HCEC 1CT (cell line): Measurements from ENCODE around the gene CD99L2.
A peak's percentile ranks its signal among the peaks of the same experiment; 100 is the strongest.

ENCODE experiments used
- DNase-seq: peaks from one replicate; pipeline ENCODE4 v3.0.0-alpha.2; 2017

The CD99L2 gene

DNA sequence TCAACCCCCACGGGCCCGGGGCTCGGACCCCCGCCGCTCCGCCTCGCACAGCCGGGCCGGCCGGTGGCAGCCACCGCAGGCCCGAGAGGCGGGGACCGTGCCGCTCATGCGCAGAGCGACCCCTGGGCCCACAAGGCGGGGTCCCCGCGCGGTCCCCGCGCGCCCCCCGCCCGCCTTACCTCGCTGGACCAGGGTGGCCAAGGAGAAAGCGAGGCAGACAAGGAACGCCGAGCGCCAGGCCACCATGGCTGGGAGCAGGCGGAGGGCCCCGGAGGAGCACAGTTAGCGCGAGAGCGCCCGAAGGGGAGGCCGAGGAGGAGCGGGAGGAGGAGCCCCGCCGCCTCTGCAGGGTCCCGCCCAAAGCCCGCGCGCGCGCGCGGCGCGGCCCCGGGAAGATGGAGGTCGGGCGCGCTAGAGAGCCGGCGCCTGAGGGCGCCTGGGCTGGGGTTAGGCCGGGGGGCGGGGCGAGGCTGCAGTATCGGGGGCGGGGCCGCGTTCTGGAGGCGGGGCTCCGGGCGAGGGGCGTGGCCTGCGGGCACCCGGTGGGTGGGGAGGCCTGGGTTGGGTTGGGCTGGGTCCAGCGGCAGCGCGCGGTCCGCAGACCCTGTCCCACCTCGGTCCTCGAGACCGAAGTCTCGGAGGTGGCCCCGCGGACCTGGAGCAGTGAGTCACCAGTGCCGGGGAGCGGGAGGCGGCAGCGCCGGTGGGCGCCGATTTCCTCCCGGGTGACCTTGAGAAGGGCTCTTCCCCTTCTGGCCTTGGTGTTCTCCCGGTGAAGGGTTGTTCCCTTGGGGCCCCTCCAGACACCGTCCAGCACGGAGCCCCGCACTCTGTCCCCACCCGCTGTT, at the start of gene CD99L2:
TSS of gene CD99L2 (minus strand) at position 326 of the 848 bp plus-strand sequence. CDS start at position 246, 80 bp downstream.
- peak; percentile 79 for DNase-seq

DNA sequence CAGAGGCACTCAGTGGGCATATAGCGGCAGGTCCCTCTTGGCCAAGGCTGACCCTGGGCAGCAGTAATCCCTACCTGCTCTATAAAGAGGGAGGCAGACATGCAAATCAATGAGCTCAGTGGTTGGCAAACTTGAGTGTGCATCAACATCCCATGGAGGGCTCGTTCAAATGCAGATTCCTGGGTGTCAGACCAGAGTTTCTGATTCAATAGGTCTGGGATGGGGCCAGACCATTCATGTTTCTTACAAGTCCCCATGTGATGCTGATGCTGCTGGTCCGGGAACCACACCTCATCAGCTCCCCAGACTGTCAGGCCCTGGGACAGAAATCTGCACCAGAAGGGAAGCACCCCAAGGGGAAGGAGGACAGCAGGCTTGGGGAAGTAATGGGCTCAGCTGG, 45.8 kb upstream of the CD99L2 start:
- no peak for DNase-seq

GRCh38 chrX:150942942-150943594, 44.6 kb upstream of the CD99L2 start:
- no peak for DNase-seq

DNA sequence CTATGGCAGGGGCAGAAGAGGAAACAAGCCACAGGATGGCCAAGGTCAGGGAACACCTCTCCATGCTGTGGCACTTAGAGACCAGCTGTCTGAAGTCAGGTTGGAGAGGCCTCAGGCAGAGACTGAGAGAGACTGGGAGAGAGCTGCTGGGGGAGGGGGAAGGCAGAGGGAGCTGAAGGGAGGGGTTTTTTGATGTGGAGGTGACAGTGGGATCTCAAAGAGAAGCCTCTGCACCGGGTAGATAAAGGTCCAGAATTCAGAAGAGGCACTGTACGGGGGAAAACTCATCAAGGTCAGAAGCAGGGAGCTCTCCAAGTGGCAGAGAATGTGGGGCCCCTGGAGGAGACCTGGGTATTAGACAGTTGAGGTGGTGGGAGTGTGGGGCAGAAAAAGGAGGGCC, 43.1 kb upstream of the CD99L2 start:
- no peak for DNase-seq

- no peak for DNase-seq
Observed at GRCh38 chrX:150940844-150941495, 42.5 kb upstream of the CD99L2 start.

- no peak for DNase-seq
Observed at GRCh38 chrX:150936556-150936955, 38.1 kb upstream of the CD99L2 start.

DNA sequence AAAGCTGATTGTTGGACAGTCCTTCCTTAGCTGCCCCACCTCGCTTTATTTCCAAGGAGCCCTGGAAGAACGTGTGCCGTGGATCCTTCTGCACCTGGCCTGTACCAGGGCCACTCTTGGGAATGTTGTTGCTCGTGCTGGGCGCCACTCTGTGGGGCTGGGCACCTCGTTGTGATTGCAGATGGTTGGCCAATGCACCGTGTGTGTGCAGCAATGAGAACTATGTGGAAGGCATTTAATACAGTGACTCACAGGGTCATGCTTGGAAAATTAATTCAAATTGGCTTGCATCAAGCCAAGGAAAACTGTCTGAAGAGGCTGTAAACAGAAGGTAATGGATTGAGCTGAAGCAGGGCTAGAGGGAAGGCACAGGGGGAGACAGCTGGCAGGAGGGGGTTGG, 37.0 kb upstream of the CD99L2 start:
- peak; percentile 24 for DNase-seq

DNA sequence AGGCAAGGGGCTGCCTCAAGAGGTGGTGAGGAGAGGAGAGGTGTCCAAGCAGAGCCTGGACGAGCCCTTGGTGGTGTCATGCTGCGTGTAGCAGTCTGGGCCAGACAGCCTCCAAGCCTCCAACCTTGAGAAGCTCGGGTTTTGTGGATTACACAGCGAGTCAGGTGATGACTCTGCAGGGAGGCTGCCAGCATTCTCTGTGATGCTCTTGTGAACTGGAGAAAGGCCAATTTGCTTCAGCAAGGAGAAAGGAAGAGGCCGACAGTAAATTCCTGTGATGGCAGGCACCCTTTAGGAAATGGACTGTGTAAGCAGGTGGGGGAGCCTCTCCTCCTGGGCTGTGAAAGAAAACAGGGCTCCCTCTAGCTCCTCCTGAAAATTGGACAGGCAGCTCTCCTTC, 36.0 kb upstream of the CD99L2 start:
- peak; percentile 11 for DNase-seq

- DNase-seq, result no peak
Observed at GRCh38 chrX:150933945-150934350, 35.5 kb upstream of the CD99L2 start.

DNA sequence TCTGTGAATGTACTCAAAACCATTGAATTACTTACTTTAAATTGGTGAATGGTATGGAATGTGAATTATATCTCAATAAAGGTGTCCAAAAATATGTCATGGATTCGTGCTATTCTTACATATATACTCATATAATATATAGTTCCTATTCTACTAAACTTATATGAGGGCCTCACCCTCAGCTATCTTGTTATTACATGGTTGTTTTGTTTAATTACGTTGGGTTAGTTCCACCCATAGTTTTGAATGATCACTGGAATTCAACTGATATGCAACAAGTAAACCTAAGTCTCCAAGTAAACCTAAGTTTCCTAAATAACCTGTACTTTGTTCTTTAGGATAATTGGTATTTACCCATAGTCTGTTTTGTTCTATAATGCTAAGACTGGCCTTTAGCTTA, 30.6 kb upstream of the CD99L2 start:
- no peak for DNase-seq

- DNase-seq, result no peak
Observed at GRCh38 chrX:150926791-150927190, 28.3 kb upstream of the CD99L2 start.

GRCh38 chrX:150926304-150926703, 27.8 kb upstream of the CD99L2 start:
- DNase-seq, result no peak

DNA sequence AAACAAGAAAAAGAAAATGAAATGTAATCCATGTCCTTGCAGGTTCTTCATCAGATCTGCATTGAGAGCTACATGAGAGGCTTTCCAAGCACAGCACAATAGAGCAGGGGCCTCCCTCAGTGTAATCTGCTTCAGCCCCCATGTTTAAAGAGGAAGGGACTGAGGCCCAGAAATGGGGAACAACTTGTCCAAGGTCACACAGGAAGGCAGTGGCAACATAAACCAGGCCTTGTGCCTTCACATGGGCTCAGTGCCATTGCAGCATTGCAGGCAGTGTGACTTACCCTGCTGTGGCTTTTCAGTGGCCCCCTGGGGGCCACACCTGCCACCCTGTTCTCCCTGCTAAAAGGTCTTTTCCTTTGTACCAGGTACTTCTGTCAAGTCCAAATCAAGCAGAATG, 20.9 kb upstream of the CD99L2 start:
- DNase-seq, result no peak

DNA sequence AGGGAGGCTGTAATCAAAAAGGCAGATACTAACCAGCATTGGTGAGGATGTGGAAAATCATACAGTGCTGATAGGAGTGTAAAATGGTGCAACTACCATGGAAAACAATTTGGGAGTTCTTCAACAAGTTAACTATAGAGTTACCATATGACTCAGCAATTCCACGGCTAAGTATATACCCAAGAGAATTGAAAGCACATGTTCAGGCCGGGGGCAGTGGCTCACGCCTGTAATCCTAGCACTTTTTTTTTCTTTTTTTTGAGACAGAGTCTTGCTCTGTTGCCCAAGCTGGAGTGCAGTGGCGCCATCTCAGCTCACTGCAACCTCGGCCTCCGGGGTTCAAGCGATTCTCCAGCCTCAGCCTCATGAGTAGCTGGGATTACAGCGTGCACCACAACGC, 15.0 kb upstream of the CD99L2 start:
- no peak for DNase-seq

GRCh38 chrX:150907474-150907873, 9.0 kb upstream of the CD99L2 start:
- DNase-seq, result no peak

DNA sequence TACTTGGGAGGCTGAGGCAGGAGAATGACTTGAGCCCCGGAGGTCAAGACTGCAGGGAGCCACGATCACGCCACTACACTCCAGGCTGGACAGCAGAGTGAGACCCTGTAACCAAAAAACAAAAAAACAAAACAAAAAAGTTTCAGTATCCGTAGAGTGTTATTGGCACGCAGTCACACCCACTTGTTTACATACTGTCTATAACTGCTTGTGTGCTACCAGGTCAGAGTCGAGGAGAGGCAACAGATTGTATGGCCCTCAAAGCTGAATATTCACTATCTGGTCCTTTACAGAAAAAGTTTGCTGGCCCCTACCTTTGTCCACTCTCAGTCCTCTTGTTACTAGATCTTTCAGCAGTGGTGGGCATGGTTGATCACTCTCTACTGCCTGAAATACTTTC, 8.2 kb upstream of the CD99L2 start:
- DNase-seq, result no peak

GRCh38 chrX:150905293-150905692, 6.8 kb upstream of the CD99L2 start:
- no peak for DNase-seq

GRCh38 chrX:150903110-150903508, 4.6 kb upstream of the CD99L2 start:
- DNase-seq, result no peak

DNA sequence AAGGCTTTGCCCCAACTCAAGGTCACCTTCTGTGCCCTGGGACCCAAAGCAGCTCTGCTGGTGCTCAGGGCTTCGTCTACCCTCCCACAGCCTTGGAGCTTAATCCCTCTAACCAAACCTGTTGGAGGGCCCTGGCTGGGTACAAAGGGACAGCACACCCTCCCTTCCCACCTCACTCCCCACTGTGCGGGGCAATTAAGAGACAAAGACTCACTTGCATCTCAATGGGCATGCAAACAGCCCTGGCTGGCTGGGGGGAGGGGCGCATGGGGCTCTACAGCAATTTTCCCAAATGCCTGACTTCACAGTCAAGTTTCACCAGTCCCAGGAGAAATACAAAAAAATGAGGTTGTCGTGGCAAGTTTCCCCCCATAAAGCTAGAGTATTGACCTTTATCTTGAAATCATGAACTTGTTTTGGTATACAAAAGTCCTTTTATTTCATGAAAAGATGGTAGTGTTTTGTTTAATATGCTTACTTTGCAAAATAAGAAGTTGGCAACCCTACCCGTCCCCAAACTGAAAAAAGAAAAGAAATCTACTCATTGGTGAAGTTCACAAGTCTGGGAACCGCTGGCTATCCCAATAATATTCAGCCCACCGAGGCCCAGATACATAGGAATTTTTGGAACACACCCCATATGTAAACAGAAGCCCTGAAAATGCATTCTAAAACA, 4.1 kb upstream of the CD99L2 start:
- DNase-seq, result no peak

- no peak for DNase-seq
Observed at GRCh38 chrX:150899191-150899757, 806 bp upstream of the CD99L2 start.

DNA sequence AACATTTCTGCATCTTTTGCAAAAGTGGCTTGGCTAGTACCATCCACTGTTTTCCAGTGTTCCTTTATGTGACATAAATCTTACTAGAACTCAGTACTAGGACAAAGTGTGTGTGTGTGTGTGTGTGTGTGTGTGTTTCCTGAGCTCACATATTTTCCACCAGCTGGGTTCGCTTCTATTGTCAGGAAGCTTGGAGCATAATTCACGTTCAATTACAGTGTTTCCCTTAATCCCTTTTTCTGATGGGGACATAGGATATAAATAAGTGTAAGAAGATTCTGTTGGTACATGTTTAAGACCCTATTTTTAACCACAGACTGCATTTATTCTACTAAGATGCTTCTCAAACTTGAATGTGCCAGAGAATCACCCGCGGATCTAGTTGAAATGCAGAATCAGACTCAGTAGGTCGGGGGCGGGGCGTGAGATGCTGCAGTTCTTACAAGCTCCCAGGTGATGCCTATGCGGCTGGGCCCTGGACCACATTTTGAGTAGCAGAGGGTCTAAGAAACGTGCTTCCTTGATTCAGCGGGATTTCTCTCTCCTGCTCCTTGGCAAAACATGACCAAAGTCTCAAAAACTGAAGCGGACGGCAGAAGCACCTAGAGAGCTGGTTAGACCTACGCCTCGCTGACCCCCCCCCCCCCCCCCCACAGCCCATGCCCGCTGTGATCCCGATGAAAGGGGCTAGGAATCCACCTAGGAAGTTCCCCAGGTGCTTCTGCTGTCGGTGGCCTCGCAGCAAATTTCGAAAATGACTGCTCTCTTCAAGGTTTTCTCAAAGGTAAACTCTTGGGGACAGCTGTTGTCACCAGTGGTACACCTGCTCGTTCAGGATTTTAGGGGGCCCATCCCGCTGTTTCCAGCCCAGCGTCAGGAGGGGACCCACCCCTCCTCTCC, 797 bp downstream of the CD99L2 start:
- DNase-seq, result no peak

DNA sequence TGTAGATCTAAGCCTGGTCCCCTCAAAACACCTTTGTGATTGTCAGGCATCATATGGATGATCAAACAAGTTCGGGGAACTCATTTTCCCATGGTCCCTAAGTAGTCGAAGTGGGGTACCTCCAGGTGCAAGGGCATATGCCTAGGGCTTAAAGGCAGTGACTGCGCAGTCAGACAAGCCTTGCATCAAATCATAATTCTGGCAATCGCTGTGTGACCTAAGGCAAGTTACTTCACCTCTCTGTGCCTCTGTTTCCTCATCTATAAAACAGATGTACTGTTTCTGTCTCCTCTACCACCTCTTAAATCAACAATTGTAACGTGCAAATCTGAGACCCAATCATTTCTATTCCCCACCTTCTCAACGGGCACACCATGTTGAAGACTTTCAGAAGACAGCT, 1.8 kb downstream of the CD99L2 start:
- no peak for DNase-seq
